OCI-LY7 (cell line): ENCODE results near the gene WLS.

Experiments
- CTCF ChIP-seq: fragments of 200-600 bp; sonication (generic); conservative IDR thresholded peaks from 2 replicates; pipeline ENCODE4 v1.5.1; 2014; ENCODE audit warnings: mild to moderate bottlenecking, antibody characterized with exemption, low read length, moderate library complexity, mixed read lengths
- EZH2phosphoT487 ChIP-seq: fragments of 200-600 bp; sonication (generic); IDR thresholded peaks from 2 replicates; pipeline ENCODE4 v1.6.1; 2018; ENCODE audit warnings: low read depth, borderline replicate concordance, mild to moderate bottlenecking, mixed run types, antibody characterized with exemption, low read length, moderate library complexity, mixed read lengths

- TF ChIP-seq CTCF = no peak
- no peak for TF ChIP-seq EZH2phosphoT487
Observed at GRCh38 chr1:68078647-68079046, 153.7 kb downstream of the WLS start.
